ENCODE data around the gene TBC1D23. TPM values are rescaled to one million over a fixed set of nuclear protein-coding genes. Genes with fewer than 3 reads are reported as not detected.

TBC1D23 gene
- total and polyA plus RNA-seq, 2 experiments from 2014 or later, result 22.4 to 34.4 TPM

DNA sequence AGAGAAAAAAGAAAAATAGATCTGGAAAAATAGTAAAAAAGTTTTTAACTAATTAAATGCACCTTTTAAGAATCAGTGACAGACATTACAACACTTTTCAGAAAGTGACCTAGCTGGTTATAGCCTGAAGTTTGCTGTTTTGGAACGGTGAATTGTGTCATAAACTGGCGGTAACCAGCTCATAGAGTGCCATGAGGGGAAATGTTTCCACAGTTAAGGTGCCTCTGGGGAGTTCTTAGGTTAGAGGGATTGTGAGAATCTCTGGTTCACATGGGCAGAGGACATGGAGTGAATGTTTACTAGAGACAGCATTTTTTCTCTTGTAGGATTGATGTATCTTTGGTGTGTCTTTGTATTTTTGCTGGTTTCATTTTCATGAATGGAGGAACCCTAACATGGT is 2.8 kb downstream of the TBC1D23 start:
- Histone ChIP-seq H3K4me2 (peak overlapping the region; percentile 36), H3K9me2 (ENCODE audit: insufficient read depth) (no peaks in the 10 kb centered on the region), H2AFZ (no peak overlapping the region), H3K4me3 (0 out of 2 replicates have a peak overlapping the region, but pooled peaks have one; percentile 1), H3K4me1 (ENCODE audit: insufficient read depth) (peaks cover 28% of the 10 kb centered on the region), H3K36me3 (ENCODE audit: insufficient read depth) (no peaks in the 10 kb centered on the region), H3F3A (replicated peaks; ENCODE audit: low read depth) (no peaks in the 10 kb centered on the region), H3K27me3 (ENCODE audit: insufficient read depth) (no peaks in the 10 kb centered on the region), H4K20me1 (replicated peaks; ENCODE audit: insufficient read depth) (no peaks in the 10 kb centered on the region; the same call in 1 of the 2 replicates), H3K79me2 (replicated peaks; ENCODE audit: insufficient read depth) (peaks cover 72% of the 10 kb centered on the region), H3K27ac (ENCODE audit: low read depth) (peak overlapping the region; percentile 87)
- ATAC-seq, result no peak
- H3K27ac Mint-ChIP-seq, result no peak overlapping the region
- H3K4me1 Mint-ChIP-seq, result peaks cover 25% of the 10 kb centered on the region
- H3K4me3 Mint-ChIP-seq, result no peak overlapping the region
- peaks cover 3% of the 10 kb centered on the region for H3K27me3 Mint-ChIP-seq (ENCODE audit: insufficient read depth, low read depth, poor library complexity)
- no peaks in the 10 kb centered on the region for H3K9me3 Mint-ChIP-seq
- DNase-seq (ENCODE audit: low spot score), result no peak
- TF ChIP-seq, protein P1, sequence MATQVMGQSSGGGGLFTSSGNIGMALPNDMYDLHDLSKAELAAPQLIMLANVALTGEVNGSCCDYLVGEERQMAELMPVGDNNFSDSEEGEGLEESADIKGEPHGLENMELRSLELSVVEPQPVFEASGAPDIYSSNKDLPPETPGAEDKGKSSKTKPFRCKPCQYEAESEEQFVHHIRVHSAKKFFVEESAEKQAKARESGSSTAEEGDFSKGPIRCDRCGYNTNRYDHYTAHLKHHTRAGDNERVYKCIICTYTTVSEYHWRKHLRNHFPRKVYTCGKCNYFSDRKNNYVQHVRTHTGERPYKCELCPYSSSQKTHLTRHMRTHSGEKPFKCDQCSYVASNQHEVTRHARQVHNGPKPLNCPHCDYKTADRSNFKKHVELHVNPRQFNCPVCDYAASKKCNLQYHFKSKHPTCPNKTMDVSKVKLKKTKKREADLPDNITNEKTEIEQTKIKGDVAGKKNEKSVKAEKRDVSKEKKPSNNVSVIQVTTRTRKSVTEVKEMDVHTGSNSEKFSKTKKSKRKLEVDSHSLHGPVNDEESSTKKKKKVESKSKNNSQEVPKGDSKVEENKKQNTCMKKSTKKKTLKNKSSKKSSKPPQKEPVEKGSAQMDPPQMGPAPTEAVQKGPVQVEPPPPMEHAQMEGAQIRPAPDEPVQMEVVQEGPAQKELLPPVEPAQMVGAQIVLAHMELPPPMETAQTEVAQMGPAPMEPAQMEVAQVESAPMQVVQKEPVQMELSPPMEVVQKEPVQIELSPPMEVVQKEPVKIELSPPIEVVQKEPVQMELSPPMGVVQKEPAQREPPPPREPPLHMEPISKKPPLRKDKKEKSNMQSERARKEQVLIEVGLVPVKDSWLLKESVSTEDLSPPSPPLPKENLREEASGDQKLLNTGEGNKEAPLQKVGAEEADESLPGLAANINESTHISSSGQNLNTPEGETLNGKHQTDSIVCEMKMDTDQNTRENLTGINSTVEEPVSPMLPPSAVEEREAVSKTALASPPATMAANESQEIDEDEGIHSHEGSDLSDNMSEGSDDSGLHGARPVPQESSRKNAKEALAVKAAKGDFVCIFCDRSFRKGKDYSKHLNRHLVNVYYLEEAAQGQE (IDR thresholded peaks at IDR 0.05; ENCODE audit: unreplicated experiment), result no peak
- no peak for TF ChIP-seq STAT1 (IDR thresholded peaks at IDR 0.05; ENCODE audit: unreplicated experiment)
- TF ChIP-seq, protein P2, sequence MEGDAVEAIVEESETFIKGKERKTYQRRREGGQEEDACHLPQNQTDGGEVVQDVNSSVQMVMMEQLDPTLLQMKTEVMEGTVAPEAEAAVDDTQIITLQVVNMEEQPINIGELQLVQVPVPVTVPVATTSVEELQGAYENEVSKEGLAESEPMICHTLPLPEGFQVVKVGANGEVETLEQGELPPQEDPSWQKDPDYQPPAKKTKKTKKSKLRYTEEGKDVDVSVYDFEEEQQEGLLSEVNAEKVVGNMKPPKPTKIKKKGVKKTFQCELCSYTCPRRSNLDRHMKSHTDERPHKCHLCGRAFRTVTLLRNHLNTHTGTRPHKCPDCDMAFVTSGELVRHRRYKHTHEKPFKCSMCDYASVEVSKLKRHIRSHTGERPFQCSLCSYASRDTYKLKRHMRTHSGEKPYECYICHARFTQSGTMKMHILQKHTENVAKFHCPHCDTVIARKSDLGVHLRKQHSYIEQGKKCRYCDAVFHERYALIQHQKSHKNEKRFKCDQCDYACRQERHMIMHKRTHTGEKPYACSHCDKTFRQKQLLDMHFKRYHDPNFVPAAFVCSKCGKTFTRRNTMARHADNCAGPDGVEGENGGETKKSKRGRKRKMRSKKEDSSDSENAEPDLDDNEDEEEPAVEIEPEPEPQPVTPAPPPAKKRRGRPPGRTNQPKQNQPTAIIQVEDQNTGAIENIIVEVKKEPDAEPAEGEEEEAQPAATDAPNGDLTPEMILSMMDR (conservative IDR thresholded peaks at IDR 0.05; ENCODE audit: low read depth in 2 of 2), result no peak
- TF ChIP-seq JUNB (IDR thresholded peaks at IDR 0.05; ENCODE audit: unreplicated experiment), result no peak
- TF ChIP-seq EZH2phosphoT487 (IDR thresholded peaks at IDR 0.05; ENCODE audit: unreplicated experiment), result no peak
- TF ChIP-seq ZNF331 (CRISPR knock-in tag; IDR thresholded peaks at IDR 0.05; ENCODE audit: low read depth), result no peak
- no peak for TF ChIP-seq EZH2 (IDR thresholded peaks at IDR 0.05; ENCODE audit: low read depth, unreplicated experiment)
- TF ChIP-seq, protein P3, sequence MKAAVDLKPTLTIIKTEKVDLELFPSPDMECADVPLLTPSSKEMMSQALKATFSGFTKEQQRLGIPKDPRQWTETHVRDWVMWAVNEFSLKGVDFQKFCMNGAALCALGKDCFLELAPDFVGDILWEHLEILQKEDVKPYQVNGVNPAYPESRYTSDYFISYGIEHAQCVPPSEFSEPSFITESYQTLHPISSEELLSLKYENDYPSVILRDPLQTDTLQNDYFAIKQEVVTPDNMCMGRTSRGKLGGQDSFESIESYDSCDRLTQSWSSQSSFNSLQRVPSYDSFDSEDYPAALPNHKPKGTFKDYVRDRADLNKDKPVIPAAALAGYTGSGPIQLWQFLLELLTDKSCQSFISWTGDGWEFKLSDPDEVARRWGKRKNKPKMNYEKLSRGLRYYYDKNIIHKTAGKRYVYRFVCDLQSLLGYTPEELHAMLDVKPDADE (IDR thresholded peaks at IDR 0.05), result no peak
- TF ChIP-seq POLR2AphosphoS5 (IDR thresholded peaks at IDR 0.05; ENCODE audit: low read depth), result no peak
- H3K36me3 Mint-ChIP-seq (ENCODE audit: low read depth), result no peaks in the 10 kb centered on the region

DNA sequence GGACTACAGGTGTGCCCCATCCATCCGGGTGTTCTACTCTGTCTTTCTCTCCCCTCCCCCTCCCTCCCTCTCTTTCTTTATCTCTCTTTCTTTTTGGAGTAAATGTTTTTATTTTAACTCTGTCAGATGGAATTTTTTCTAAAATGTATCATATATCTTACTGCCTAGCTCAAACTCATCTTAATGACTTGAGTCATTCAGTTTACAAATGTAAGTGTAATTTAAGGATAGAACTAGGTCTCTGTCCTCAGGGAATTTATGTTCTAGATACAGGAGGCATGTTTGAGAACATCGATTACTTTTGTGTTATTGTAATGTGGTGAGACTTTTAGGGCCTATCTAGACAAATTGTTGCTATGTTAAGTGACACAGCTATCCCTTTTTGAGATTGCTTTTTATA is 3.5 kb downstream of the TBC1D23 start:
- Mint-ChIP-seq H3K27ac (no peak overlapping the region), H3K27me3 (ENCODE audit: insufficient read depth, low read depth, poor library complexity) (peaks cover 3% of the 10 kb centered on the region), H3K9me3 (no peaks in the 10 kb centered on the region), H3K36me3 (ENCODE audit: low read depth) (no peaks in the 10 kb centered on the region), H3K4me3 (no peak overlapping the region), H3K4me1 (peaks cover 25% of the 10 kb centered on the region)
- DNase-seq (ENCODE audit: low spot score) (no peak), ATAC-seq (no peak)
- Histone ChIP-seq H2AFZ (no peak overlapping the region), H3K36me3 (ENCODE audit: insufficient read depth) (no peaks in the 10 kb centered on the region), H3K9me2 (ENCODE audit: insufficient read depth) (no peaks in the 10 kb centered on the region), H3K4me1 (ENCODE audit: insufficient read depth) (peaks cover 28% of the 10 kb centered on the region), H3F3A (replicated peaks; ENCODE audit: low read depth) (no peaks in the 10 kb centered on the region), H3K27ac (ENCODE audit: low read depth) (no peak overlapping the region; the same call in 1 of the 2 replicates), H3K27me3 (ENCODE audit: insufficient read depth) (no peaks in the 10 kb centered on the region), H3K4me2 (peak overlapping the region; percentile 36; the same call in 1 of the 2 replicates), H3K79me2 (replicated peaks; ENCODE audit: insufficient read depth) (peaks cover 78% of the 10 kb centered on the region), H4K20me1 (replicated peaks; ENCODE audit: insufficient read depth) (no peaks in the 10 kb centered on the region; the same call in 1 of the 2 replicates), H3K4me3 (no peak overlapping the region)
- TF ChIP-seq NANOG (IDR thresholded peaks at IDR 0.05; ENCODE audit: borderline replicate concordance) (no peak), EZH2phosphoT487 (IDR thresholded peaks at IDR 0.05; ENCODE audit: unreplicated experiment) (no peak), ZNF331 (CRISPR knock-in tag; IDR thresholded peaks at IDR 0.05; ENCODE audit: low read depth) (no peak), CREB1 (CRISPR knock-in tag; IDR thresholded peaks at IDR 0.05; ENCODE audit: low read depth) (no peak), JUNB (IDR thresholded peaks at IDR 0.05; ENCODE audit: unreplicated experiment) (no peak)
- TF ChIP-seq, protein P2 (conservative IDR thresholded peaks at IDR 0.05; ENCODE audit: low read depth in 2 of 2), result no peak
- TF ChIP-seq, protein P3 (IDR thresholded peaks at IDR 0.05), result no peak

Data from GM23338 (cell line).